Erythroblast (primary cell): ENCODE data around the gene JAKMIP3.

Experiments used
- GATA1 ChIP-seq: IDR thresholded peaks from 2 replicates; pipeline ENCODE4 v1.6.1; 2011; ENCODE audit warnings: low read depth, mild to moderate bottlenecking, control low read depth, low read length, moderate library complexity
- POLR2A ChIP-seq: IDR thresholded peaks from 2 replicates; pipeline ENCODE4 v1.6.1; 2011; ENCODE audit warnings: mild to moderate bottlenecking, low read length

DNA sequence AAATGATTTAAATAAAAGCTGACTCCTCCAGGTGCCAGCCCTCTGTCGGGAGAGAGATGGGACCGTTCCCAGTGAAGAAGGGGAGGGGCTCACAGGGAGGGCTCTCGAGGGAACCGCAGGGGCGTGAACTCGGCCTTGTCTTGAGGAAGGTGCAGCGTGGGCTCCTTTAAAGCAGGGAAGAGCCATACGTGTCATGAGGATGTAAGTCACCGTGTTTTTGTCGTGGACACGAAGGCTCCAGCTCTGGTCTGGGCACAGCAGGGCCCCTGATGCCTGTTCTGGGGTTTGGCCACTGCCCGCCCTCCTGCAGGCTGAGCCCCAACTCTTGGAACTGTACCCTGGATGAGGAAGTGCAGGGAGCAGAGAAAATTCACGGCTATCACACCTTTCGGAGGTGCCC is 45.0 kb downstream of the JAKMIP3 start:
- no peak for TF ChIP-seq POLR2A
- no peak for TF ChIP-seq GATA1
